ENCODE data around the gene KRT81. TPM values are rescaled to one million over a fixed set of nuclear protein-coding genes. Genes with fewer than 3 reads are reported as not detected.

Gene KRT81
- total and polyA plus RNA-seq, 2 donors (not counting 1 experiment from before 2014, with no cell fraction given): not detected

GRCh38 chr12:52244615-52244994, 46.7 kb downstream of the KRT81 start:
- no peaks in the 10 kb centered on the region for H3K36me3 ChIP-seq (ENCODE audit: control insufficient read depth, insufficient read depth, low read length)
- peak overlapping the region; percentile 26 for H3K9ac ChIP-seq (ENCODE audit: insufficient read depth, low read length)
- peak overlapping the region; percentile 81 for H3K27ac ChIP-seq (ENCODE audit: insufficient read depth, low read length)
- no peak overlapping the region for H3K4me3 ChIP-seq (replicated peaks in 1 of 4; ENCODE audit: control extremely low read depth in 1 of 4, insufficient read depth in 1 of 4, low read depth in 3 of 4, low read length in 4 of 4)
- peaks cover 13% of the 10 kb centered on the region for H3K4me1 ChIP-seq (ENCODE audit: control insufficient read depth, extremely low read depth, insufficient read depth, low read length)
- no peaks in the 10 kb centered on the region for H3K79me2 ChIP-seq (ENCODE audit: control insufficient read depth, insufficient read depth, low read length)
- H4K20me1 ChIP-seq (ENCODE audit: control insufficient read depth, extremely low read depth, insufficient read depth, low read length): no peaks in the 10 kb centered on the region
- TF ChIP-seq EZH2 (IDR thresholded peaks at IDR 0.05; ENCODE audit: low read length, missing control alignments): no peak
- TF ChIP-seq CTCF (conservative IDR thresholded peaks at IDR 0.05 in 1 of 2, IDR thresholded peaks at IDR 0.05 in 1 of 2; ENCODE audit: low read depth in 1 of 2, low read length in 2 of 2): no peak
- peak overlapping the region; percentile 71 for H2AFZ ChIP-seq (ENCODE audit: low read length)
- H3K27me3 ChIP-seq (ENCODE audit: control insufficient read depth, insufficient read depth, low read length): no peaks in the 10 kb centered on the region
- no peak overlapping the region for H3K4me2 ChIP-seq (ENCODE audit: extremely low read depth, insufficient read depth, low read length)
- DNase-seq (ENCODE audit: low read depth in 2 of 2): no peak
- H3K9me3 ChIP-seq (ENCODE audit: control insufficient read depth, insufficient read depth, low read depth, low read length): no peaks in the 10 kb centered on the region

GRCh38 chr12:52243856-52244614, 47.3 kb downstream of the KRT81 start:
- DNase-seq (ENCODE audit: low read depth in 2 of 2): peak; percentile 90 to 91
- Histone ChIP-seq H2AFZ (ENCODE audit: low read length) (peak overlapping the region; percentile 71), H3K4me2 (ENCODE audit: extremely low read depth, insufficient read depth, low read length) (peak overlapping the region; percentile 58), H3K9ac (ENCODE audit: insufficient read depth, low read length) (peak overlapping the region; percentile 26), H4K20me1 (ENCODE audit: control insufficient read depth, extremely low read depth, insufficient read depth, low read length) (no peaks in the 10 kb centered on the region), H3K4me1 (ENCODE audit: control insufficient read depth, extremely low read depth, insufficient read depth, low read length) (peaks cover 13% of the 10 kb centered on the region), H3K4me3 (replicated peaks in 1 of 4; ENCODE audit: control extremely low read depth in 1 of 4, insufficient read depth in 1 of 4, low read depth in 3 of 4, low read length in 4 of 4) (no peak overlapping the region), H3K36me3 (ENCODE audit: control insufficient read depth, insufficient read depth, low read length) (no peaks in the 10 kb centered on the region), H3K9me3 (ENCODE audit: control insufficient read depth, insufficient read depth, low read depth, low read length) (no peaks in the 10 kb centered on the region), H3K27ac (ENCODE audit: insufficient read depth, low read length) (peak overlapping the region; percentile 81), H3K79me2 (ENCODE audit: control insufficient read depth, insufficient read depth, low read length) (no peaks in the 10 kb centered on the region), H3K27me3 (ENCODE audit: control insufficient read depth, insufficient read depth, low read length) (no peaks in the 10 kb centered on the region)
- TF ChIP-seq CTCF (conservative IDR thresholded peaks at IDR 0.05 in 1 of 2, IDR thresholded peaks at IDR 0.05 in 1 of 2; ENCODE audit: low read depth in 1 of 2, low read length in 2 of 2): no peak
- TF ChIP-seq EZH2 (IDR thresholded peaks at IDR 0.05; ENCODE audit: low read length, missing control alignments): no peak

- peak in 1 of 2 donors; percentile 53 for DNase-seq (ENCODE audit: low read depth in 2 of 2)
- H3K4me3 ChIP-seq (replicated peaks in 1 of 4; ENCODE audit: control extremely low read depth in 1 of 4, insufficient read depth in 1 of 4, low read depth in 3 of 4, low read length in 4 of 4): no peak overlapping the region
- no peaks in the 10 kb centered on the region for H3K27me3 ChIP-seq (ENCODE audit: control insufficient read depth, insufficient read depth, low read length)
- H3K36me3 ChIP-seq (ENCODE audit: control insufficient read depth, insufficient read depth, low read length): no peaks in the 10 kb centered on the region
- no peaks in the 10 kb centered on the region for H3K79me2 ChIP-seq (ENCODE audit: control insufficient read depth, insufficient read depth, low read length)
- no peak overlapping the region for H3K27ac ChIP-seq (ENCODE audit: insufficient read depth, low read length)
- H3K4me1 ChIP-seq (ENCODE audit: control insufficient read depth, extremely low read depth, insufficient read depth, low read length): peaks cover 13% of the 10 kb centered on the region
- H3K9ac ChIP-seq (ENCODE audit: insufficient read depth, low read length): no peak overlapping the region
- peak overlapping the region; percentile 54 for H3K4me2 ChIP-seq (ENCODE audit: extremely low read depth, insufficient read depth, low read length)
- H4K20me1 ChIP-seq (ENCODE audit: control insufficient read depth, extremely low read depth, insufficient read depth, low read length): no peaks in the 10 kb centered on the region
- no peak for TF ChIP-seq CTCF (conservative IDR thresholded peaks at IDR 0.05 in 1 of 2, IDR thresholded peaks at IDR 0.05 in 1 of 2; ENCODE audit: low read depth in 1 of 2, low read length in 2 of 2)
- no peak for TF ChIP-seq EZH2 (IDR thresholded peaks at IDR 0.05; ENCODE audit: low read length, missing control alignments)
- H2AFZ ChIP-seq (ENCODE audit: low read length): no peak overlapping the region
- H3K9me3 ChIP-seq (ENCODE audit: control insufficient read depth, insufficient read depth, low read depth, low read length): no peaks in the 10 kb centered on the region
These were observed 48.0 kb downstream of the KRT81 start for GRCh38 chr12:52243259-52243855.
